Activated naive CD8-positive, alpha-beta T cell treated with anti-CD3 and anti-CD28 coated beads, Interleukin-2, amount 10 ng/mL, durations not matched to agents 7 days and 5 days (primary cell): Measurements from ENCODE around the gene MT1M. TPM values are rescaled to one million over a fixed set of nuclear protein-coding genes. Genes with fewer than 3 reads are reported as not detected.
A peak's percentile ranks its signal among the peaks of the same experiment; 100 is the strongest.
"Not testable (repeated sequence)": the region's sequence is repeated elsewhere in the genome, so short reads cannot be mapped to it uniquely, and the experiment has no call there.

Source experiments
- ATAC-seq: fragments of 150-1000 bp; cut with Tn5 transposase; one replicate; pipeline ENCODE4 v1.10.0; 2021; ENCODE audit warnings: low read depth, moderate library complexity
- POLR2A ChIA-PET: fragments of 350-600 bp; sonication (Branson Sonifier 250); formaldehyde crosslinking; loops from one replicate; lab custom pipeline; 2021; ENCODE audit warnings: antibody characterized with exemption; lab: Charles Lee
- DNase-seq: peaks from one replicate; pipeline ENCODE4 v3.0.0; 2021
- H3K27ac Mint-ChIP-seq: one replicate; pipeline ENCODE4 v1.8.0; 2022; ENCODE audit warnings: mild to moderate bottlenecking, mixed read lengths
- H3K27me3 Mint-ChIP-seq: one replicate; pipeline ENCODE4 v1.8.0; 2022; ENCODE audit warnings: mild to moderate bottlenecking, moderate library complexity, mixed read lengths
- H3K36me3 Mint-ChIP-seq: one replicate; pipeline ENCODE4 v1.8.0; 2021; ENCODE audit warnings: mild to moderate bottlenecking, mixed read lengths
- H3K4me1 Mint-ChIP-seq: one replicate; pipeline ENCODE4 v1.8.0; 2021; ENCODE audit warnings: mixed read lengths
- H3K4me3 Mint-ChIP-seq: one replicate; pipeline ENCODE4 v1.8.0; 2022; ENCODE audit warnings: mild to moderate bottlenecking, moderate library complexity, mixed read lengths
- H3K9me3 Mint-ChIP-seq: one replicate; pipeline ENCODE4 v1.8.0; 2021; ENCODE audit warnings: mixed read lengths
- total RNA-seq, 2 experiments: library from RNA; stranded (reverse); gene quantifications; one replicate each; pipeline ENCODE4 v1.2.3, GENCODE V29; 2021

The MT1M gene
- total RNA-seq, 2 experiments from 2014 or later: not detected

GRCh38 chr16:56649820-56650219, 17.4 kb downstream of the MT1M start:
- POLR2A ChIA-PET: no interaction called here
- H3K9me3 Mint-ChIP-seq: no peaks in the 10 kb centered on the region
- peaks cover 39% of the 10 kb centered on the region for H3K27me3 Mint-ChIP-seq
- ATAC-seq (no peak), DNase-seq (no peak)
- H3K36me3 Mint-ChIP-seq: no peaks in the 10 kb centered on the region
- no peaks in the 10 kb centered on the region for H3K4me1 Mint-ChIP-seq
- H3K4me3 Mint-ChIP-seq: no peak overlapping the region
- no peak overlapping the region for H3K27ac Mint-ChIP-seq

- Mint-ChIP-seq H3K27ac (no peak within 1 kb of the TSS), H3K27me3 (peaks cover 27% of the 10 kb centered on the region), H3K4me1 (no peaks in the 10 kb centered on the region), H3K9me3 (no peaks in the 10 kb centered on the region), H3K4me3 (no peak within 1 kb of the TSS), H3K36me3 (no peaks in the 10 kb centered on the region)
- DNase-seq: no peak
- no peak for ATAC-seq
- POLR2A ChIA-PET: no interaction called here
Observed at GRCh38 chr16:56651586-56651985, 19.1 kb downstream of the MT1M start, which contains the start of gene MT1B. Gene MT1B, plus strand, starts transcription at chr16:56651886. Its CDS starts 68 bp downstream, at chr16:56651954.

GRCh38 chr16:56652600-56652999, 20.1 kb downstream of the MT1M start:
- Mint-ChIP-seq H3K9me3 (no peaks in the 10 kb centered on the region), H3K4me1 (peaks cover 3% of the 10 kb centered on the region), H3K27me3 (peaks cover 20% of the 10 kb centered on the region), H3K36me3 (no peaks in the 10 kb centered on the region), H3K4me3 (no peak overlapping the region), H3K27ac (no peak overlapping the region)
- POLR2A ChIA-PET: interaction anchor here (1.6 kb wide), 1 partner anchor 9 kb away, joined by 3 read pairs; no protein-coding TSS in a partner anchor
- no peak for ATAC-seq
- DNase-seq: no peak

- Mint-ChIP-seq H3K27ac (no peak overlapping the region), H3K4me3 (no peak overlapping the region), H3K9me3 (no peaks in the 10 kb centered on the region), H3K27me3 (peaks cover 16% of the 10 kb centered on the region), H3K4me1 (peaks cover 7% of the 10 kb centered on the region), H3K36me3 (no peaks in the 10 kb centered on the region)
- DNase-seq (no peak), ATAC-seq (no peak)
- POLR2A ChIA-PET: interaction anchor here (1.6 kb wide), 1 partner anchor 9 kb away, joined by 3 read pairs; no protein-coding TSS in a partner anchor
Observed at GRCh38 chr16:56653218-56653617, 20.8 kb downstream of the MT1M start.

GRCh38 chr16:56657555-56658326, 25.3 kb downstream of the MT1M start, which contains the start of gene MT1F:
Gene MT1F, plus strand, starts transcription at chr16:56657959. Its CDS starts 100 bp downstream, at chr16:56658059.
- DNase-seq: peak; percentile 82
- no peaks in the 10 kb centered on the region for H3K27me3 Mint-ChIP-seq
- H3K27ac Mint-ChIP-seq: peak within 1 kb of the TSS; percentile 92
- no peaks in the 10 kb centered on the region for H3K9me3 Mint-ChIP-seq
- peaks cover 17% of the 10 kb centered on the region for H3K4me1 Mint-ChIP-seq
- peak; percentile 87 for ATAC-seq
- POLR2A ChIA-PET: interaction anchor here (1.0 to 1.8 kb wide), 6 partner anchors 10 to 49 kb away, joined by 3 to 6 read pairs (median 4); partner anchors contain the start of genes MT1G, MT1X and MT2A
- H3K36me3 Mint-ChIP-seq: no peaks in the 10 kb centered on the region
- peak within 1 kb of the TSS; percentile 95 for H3K4me3 Mint-ChIP-seq

- peaks cover 19% of the 10 kb centered on the region for H3K4me1 Mint-ChIP-seq
- POLR2A ChIA-PET: interaction anchor here (1.0 to 1.8 kb wide), 4 partner anchors 9 to 18 kb away, joined by 3 to 6 read pairs (median 4); partner anchors contain the start of gene MT1G
- no peaks in the 10 kb centered on the region for H3K27me3 Mint-ChIP-seq
- ATAC-seq: no peak
- H3K27ac Mint-ChIP-seq: peak overlapping the region; percentile 92
- H3K4me3 Mint-ChIP-seq: peak overlapping the region; percentile 95
- H3K9me3 Mint-ChIP-seq: no peaks in the 10 kb centered on the region
- H3K36me3 Mint-ChIP-seq: no peaks in the 10 kb centered on the region
- DNase-seq: no peak
Observed at GRCh38 chr16:56658327-56658875, 25.9 kb downstream of the MT1M start.

- Mint-ChIP-seq H3K27ac (peak overlapping the region; percentile 81), H3K4me3 (peak overlapping the region; percentile 85), H3K27me3 (peaks cover 20% of the 10 kb centered on the region), H3K9me3 (no peaks in the 10 kb centered on the region), H3K36me3 (no peaks in the 10 kb centered on the region), H3K4me1 (peaks cover 26% of the 10 kb centered on the region)
- POLR2A ChIA-PET: interaction anchor here (0.7 to 1.3 kb wide), 8 partner anchors 10 to 54 kb away, joined by 3 to 6 read pairs (median 3); partner anchors contain the start of genes MT1E, MT1X and MT2A
- ATAC-seq: peak; percentile 65
- peak; percentile 60 for DNase-seq
Observed at GRCh38 chr16:56662357-56663354, 30.2 kb downstream of the MT1M start.

- H3K27me3 Mint-ChIP-seq: peaks cover 33% of the 10 kb centered on the region
- DNase-seq: no peak
- ATAC-seq: no peak
- no peak overlapping the region for H3K4me3 Mint-ChIP-seq
- no peaks in the 10 kb centered on the region for H3K36me3 Mint-ChIP-seq
- POLR2A ChIA-PET: no interaction called here
- peaks cover 33% of the 10 kb centered on the region for H3K4me1 Mint-ChIP-seq
- no peaks in the 10 kb centered on the region for H3K9me3 Mint-ChIP-seq
- H3K27ac Mint-ChIP-seq: no peak overlapping the region
Observed at GRCh38 chr16:56664506-56664905, 32.0 kb downstream of the MT1M start.

- H3K36me3 Mint-ChIP-seq, DNase-seq, H3K27ac Mint-ChIP-seq, ATAC-seq, H3K9me3 Mint-ChIP-seq, POLR2A ChIA-PET, H3K4me3 Mint-ChIP-seq: not testable (repeated sequence)
- Mint-ChIP-seq H3K4me1 (peaks cover 32% of the 10 kb centered on the region), H3K27me3 (peaks cover 44% of the 10 kb centered on the region)
Observed at GRCh38 chr16:56665286-56666261, 33.1 kb downstream of the MT1M start.

GRCh38 chr16:56667581-56668571, 35.4 kb downstream of the MT1M start, which contains the start of gene MT1G:
Gene MT1G, minus strand, starts transcription at chr16:56668065. Its CDS starts 72 bp downstream, at chr16:56667993.
- DNase-seq (peak; percentile 71), ATAC-seq (peak; percentile 75)
- Mint-ChIP-seq H3K27me3 (peaks cover 63% of the 10 kb centered on the region), H3K4me3 (peak within 1 kb of the TSS; percentile 66), H3K27ac (no peak within 1 kb of the TSS), H3K4me1 (peaks cover 32% of the 10 kb centered on the region), H3K9me3 (no peaks in the 10 kb centered on the region), H3K36me3 (no peaks in the 10 kb centered on the region)
- POLR2A ChIA-PET: interaction anchor here (1.0 to 2.3 kb wide), 7 partner anchors 9 to 60 kb away, joined by 3 to 13 read pairs (median 4); partner anchors contain the start of genes MT1E, MT1F, MT1X and MT2A
